HG03039 (cell line): ENCODE measurements around the gene IMP4.

Experiments
- ATAC-seq: cut with Tn5 transposase; IDR thresholded peaks from one replicate; pipeline ENCODE4 v1.9.1; 2021; ENCODE audit warnings: mild to moderate bottlenecking, moderate library complexity; ENCODE audit not compliant: unreplicated experiment

IMP4 gene

DNA sequence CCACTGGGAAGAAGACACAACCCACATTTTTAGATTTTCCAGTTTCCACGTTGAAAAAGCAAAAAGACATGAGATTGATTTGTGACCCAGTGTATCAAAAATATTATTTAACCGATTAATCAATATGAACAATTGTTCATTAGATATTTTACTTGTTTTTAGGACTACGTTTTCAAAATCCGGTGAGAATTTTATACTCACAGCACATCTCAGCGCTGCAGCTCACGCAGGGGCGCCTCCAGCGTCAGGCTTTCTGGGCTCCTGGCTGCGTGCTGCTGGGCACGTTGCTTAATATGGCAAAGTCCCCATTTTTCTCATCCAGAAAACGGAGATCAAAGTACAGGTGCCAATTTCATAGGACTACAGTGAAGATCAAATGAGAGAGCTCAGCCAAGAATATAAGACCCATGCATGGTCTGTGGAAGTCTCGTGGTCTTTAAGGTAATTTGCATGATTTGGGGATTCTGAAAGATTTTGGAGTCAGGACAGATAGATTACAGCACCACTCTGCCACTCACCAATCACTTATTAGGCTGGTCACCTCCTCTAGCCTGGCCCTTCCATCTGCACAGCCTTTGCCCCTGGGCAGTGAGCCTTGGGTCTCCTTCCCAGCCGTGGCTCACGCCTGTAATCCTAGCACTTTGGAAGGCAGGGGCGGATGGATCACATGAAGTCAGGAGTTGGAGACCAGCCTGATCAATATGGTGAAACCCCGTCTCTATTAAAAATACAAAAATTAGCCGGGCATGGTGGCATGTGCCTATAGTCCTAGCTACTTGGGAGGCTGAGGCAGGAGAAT lies 49.4 kb downstream of the IMP4 start:
- no peak for ATAC-seq

DNA sequence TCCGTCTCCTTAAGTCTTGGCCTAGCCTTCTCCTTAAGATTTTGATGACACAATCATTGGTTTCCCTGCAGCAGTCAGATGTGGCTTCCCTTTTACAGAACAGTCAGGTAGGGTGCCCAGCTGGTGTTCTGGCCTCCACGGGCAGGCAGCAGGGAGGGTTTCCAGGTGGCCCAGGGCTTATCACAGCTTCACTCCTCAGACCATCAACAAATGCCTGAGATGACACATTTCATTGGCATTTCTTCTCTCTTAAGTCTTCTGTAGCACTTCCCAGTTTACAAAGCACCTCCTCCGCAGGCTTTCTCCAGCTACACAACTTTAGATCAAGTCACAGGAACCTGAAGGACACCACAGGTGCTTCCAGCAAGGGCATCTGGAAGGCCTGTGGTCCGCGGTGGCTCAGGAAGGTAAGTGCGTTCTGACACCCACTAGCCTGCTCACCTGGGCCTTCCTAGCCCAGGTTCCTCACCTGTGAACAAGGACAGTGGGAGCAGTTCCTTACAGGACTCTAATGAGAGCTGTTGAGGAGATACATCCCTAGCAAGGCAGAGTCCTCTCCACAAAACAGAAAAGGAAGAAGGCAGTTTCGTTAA lies 50.7 kb downstream of the IMP4 start:
- no peak for ATAC-seq
